ENCODE results near the gene TRIM62. TPM values are rescaled to one million over a fixed set of nuclear protein-coding genes. Genes with fewer than 3 reads are reported as not detected.

The TRIM62 gene
- total and polyA plus RNA-seq, 4 donors: 2.6 to 6.7 (median 4.3) TPM

- ATAC-seq (ENCODE audit: insufficient read depth, low FRiP score): no peak
Observed at GRCh38 chr1:33149453-33150190, 32.2 kb downstream of the TRIM62 start.

GRCh38 chr1:33148615-33149014 is 33.2 kb downstream of the TRIM62 start:
- Histone ChIP-seq H3K4me1 (ENCODE audit: control insufficient read depth in 5 of 5, insufficient read depth in 5 of 5, low read length in 5 of 5) (peaks cover 0 to 18% (median 5%) of the 10 kb centered on the region in 5 donors), H3K27me3 (ENCODE audit: control insufficient read depth in 3 of 3, insufficient read depth in 3 of 3, low read length in 2 of 3) (no peaks in the 10 kb centered on the region), H3K4me3 (no peak overlapping the region), H3K27ac (ENCODE audit: low read depth in 1 of 2, low read length in 1 of 2) (no peak overlapping the region), H3K9ac (ENCODE audit: insufficient read depth in 1 of 2, low read length in 2 of 2) (no peak overlapping the region), H3K9me3 (ENCODE audit: control insufficient read depth in 4 of 4, insufficient read depth in 3 of 4, low read length in 3 of 4) (no peaks in the 10 kb centered on the region), H3K36me3 (ENCODE audit: control insufficient read depth in 4 of 4, insufficient read depth in 4 of 4, low read length in 4 of 4) (peaks cover 0 to 17% (median 6%) of the 10 kb centered on the region in 4 donors)
- TF ChIP-seq CTCF (IDR thresholded peaks at IDR 0.05; ENCODE audit: control extremely low read depth, extremely low read depth): no peak
- DNase-seq (no peak), ATAC-seq (ENCODE audit: insufficient read depth, low FRiP score) (no peak)
- WGBS, 2 donors: 86 to 96% methylated on average over 3 of the region's 3 CpGs

More at GRCh38 chr1:33149453-33150190, 32.2 kb downstream of the TRIM62 start:
- 86 to 90% methylated on average over 7 of the region's 7 CpGs for WGBS, 2 donors
- TF ChIP-seq CTCF (IDR thresholded peaks at IDR 0.05; ENCODE audit: control extremely low read depth, extremely low read depth): no peak
- peaks cover 0 to 18% (median 5%) of the 10 kb centered on the region in 5 donors for H3K4me1 ChIP-seq (ENCODE audit: control insufficient read depth in 5 of 5, insufficient read depth in 5 of 5, low read length in 5 of 5)
- H3K36me3 ChIP-seq (ENCODE audit: control insufficient read depth in 4 of 4, insufficient read depth in 4 of 4, low read length in 4 of 4): peaks cover 0 to 20% (median 8%) of the 10 kb centered on the region in 4 donors
- no peak overlapping the region for H3K4me3 ChIP-seq
- H3K27me3 ChIP-seq (ENCODE audit: control insufficient read depth in 3 of 3, insufficient read depth in 3 of 3, low read length in 2 of 3): no peaks in the 10 kb centered on the region
- no peaks in the 10 kb centered on the region for H3K9me3 ChIP-seq (ENCODE audit: control insufficient read depth in 4 of 4, insufficient read depth in 3 of 4, low read length in 3 of 4)
- DNase-seq: peak in 2 of 3 donors; percentile 63 to 65
- no peak overlapping the region for H3K27ac ChIP-seq (ENCODE audit: low read depth in 1 of 2, low read length in 1 of 2)
- H3K9ac ChIP-seq (ENCODE audit: insufficient read depth in 1 of 2, low read length in 2 of 2): no peak overlapping the region

- Histone ChIP-seq H3K4me3 (no peak overlapping the region), H3K36me3 (ENCODE audit: control insufficient read depth in 4 of 4, insufficient read depth in 4 of 4, low read length in 4 of 4) (peaks cover 0 to 17% (median 6%) of the 10 kb centered on the region in 4 donors), H3K4me1 (ENCODE audit: control insufficient read depth in 5 of 5, insufficient read depth in 5 of 5, low read length in 5 of 5) (peaks cover 0 to 15% (median 5%) of the 10 kb centered on the region in 5 donors), H3K9ac (ENCODE audit: insufficient read depth in 1 of 2, low read length in 2 of 2) (no peak overlapping the region), H3K27ac (ENCODE audit: low read depth in 1 of 2, low read length in 1 of 2) (no peak overlapping the region), H3K27me3 (ENCODE audit: control insufficient read depth in 3 of 3, insufficient read depth in 3 of 3, low read length in 2 of 3) (no peaks in the 10 kb centered on the region), H3K9me3 (ENCODE audit: control insufficient read depth in 4 of 4, insufficient read depth in 3 of 4, low read length in 3 of 4) (no peaks in the 10 kb centered on the region)
- ATAC-seq (ENCODE audit: insufficient read depth, low FRiP score): no peak
- no peak for TF ChIP-seq CTCF (IDR thresholded peaks at IDR 0.05; ENCODE audit: control extremely low read depth, extremely low read depth)
- WGBS, 2 donors: 68 to 78% methylated on average over 3 of the region's 3 CpGs
- no peak for DNase-seq
Observed at GRCh38 chr1:33147997-33148314, 33.9 kb downstream of the TRIM62 start.
